Peyer's patch (tissue), 4 donors: ENCODE results near the gene MPP7.

Experiments used
- POLR2A ChIP-seq, 2 donors: fragments of 450-650 bp; IDR thresholded peaks; one replicate each; pipeline ENCODE4 v1.5.1; 2017; ENCODE audit warnings: antibody characterized with exemption in 2 of 2, mild to moderate bottlenecking in 2 of 2, moderate library complexity in 2 of 2
- TF ChIP-seq, protein P1 (sequence below), 6 experiments: fragments of 450-650 bp in 4 of 6; fragments of 200-600 bp in 2 of 6; sonication (generic) in 1 of 6; IDR thresholded peaks; one replicate each; pipeline ENCODE4 v1.5.1; 2017 to 2019; ENCODE audit warnings: antibody characterized with exemption in 6 of 6, mild to moderate bottlenecking in 3 of 6, moderate library complexity in 1 of 6

DNA sequence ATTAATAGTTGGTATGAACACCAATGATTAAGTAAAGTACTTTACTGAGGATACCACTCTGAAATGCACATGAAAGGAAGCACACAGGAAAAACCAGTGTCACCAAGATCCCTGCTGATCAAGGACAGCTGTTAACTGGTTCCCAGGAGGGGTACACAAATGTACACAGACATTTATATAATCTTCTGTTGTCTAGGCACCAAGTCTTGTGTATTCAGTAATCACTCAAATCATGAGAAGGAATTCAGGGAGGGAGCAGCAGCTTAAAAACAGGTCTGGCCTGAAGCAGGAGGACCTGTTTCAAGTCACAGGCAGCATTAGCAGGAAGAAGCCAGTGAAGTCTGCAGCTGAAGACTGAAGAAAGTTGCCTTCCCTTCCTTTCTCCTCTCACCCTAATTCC lies 18.7 kb downstream of the MPP7 start:
- TF ChIP-seq, protein P1, sequence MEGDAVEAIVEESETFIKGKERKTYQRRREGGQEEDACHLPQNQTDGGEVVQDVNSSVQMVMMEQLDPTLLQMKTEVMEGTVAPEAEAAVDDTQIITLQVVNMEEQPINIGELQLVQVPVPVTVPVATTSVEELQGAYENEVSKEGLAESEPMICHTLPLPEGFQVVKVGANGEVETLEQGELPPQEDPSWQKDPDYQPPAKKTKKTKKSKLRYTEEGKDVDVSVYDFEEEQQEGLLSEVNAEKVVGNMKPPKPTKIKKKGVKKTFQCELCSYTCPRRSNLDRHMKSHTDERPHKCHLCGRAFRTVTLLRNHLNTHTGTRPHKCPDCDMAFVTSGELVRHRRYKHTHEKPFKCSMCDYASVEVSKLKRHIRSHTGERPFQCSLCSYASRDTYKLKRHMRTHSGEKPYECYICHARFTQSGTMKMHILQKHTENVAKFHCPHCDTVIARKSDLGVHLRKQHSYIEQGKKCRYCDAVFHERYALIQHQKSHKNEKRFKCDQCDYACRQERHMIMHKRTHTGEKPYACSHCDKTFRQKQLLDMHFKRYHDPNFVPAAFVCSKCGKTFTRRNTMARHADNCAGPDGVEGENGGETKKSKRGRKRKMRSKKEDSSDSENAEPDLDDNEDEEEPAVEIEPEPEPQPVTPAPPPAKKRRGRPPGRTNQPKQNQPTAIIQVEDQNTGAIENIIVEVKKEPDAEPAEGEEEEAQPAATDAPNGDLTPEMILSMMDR (IDR thresholded peaks at IDR 0.05), result no peak
- TF ChIP-seq POLR2A (IDR thresholded peaks at IDR 0.05), result no peak
